Measurements from ENCODE around the gene CHIT1. TPM values are rescaled to one million over a fixed set of nuclear protein-coding genes. Genes with fewer than 3 reads are reported as not detected.

The CHIT1 gene
- polyA plus RNA-seq, 1 experiment = not detected

DNA sequence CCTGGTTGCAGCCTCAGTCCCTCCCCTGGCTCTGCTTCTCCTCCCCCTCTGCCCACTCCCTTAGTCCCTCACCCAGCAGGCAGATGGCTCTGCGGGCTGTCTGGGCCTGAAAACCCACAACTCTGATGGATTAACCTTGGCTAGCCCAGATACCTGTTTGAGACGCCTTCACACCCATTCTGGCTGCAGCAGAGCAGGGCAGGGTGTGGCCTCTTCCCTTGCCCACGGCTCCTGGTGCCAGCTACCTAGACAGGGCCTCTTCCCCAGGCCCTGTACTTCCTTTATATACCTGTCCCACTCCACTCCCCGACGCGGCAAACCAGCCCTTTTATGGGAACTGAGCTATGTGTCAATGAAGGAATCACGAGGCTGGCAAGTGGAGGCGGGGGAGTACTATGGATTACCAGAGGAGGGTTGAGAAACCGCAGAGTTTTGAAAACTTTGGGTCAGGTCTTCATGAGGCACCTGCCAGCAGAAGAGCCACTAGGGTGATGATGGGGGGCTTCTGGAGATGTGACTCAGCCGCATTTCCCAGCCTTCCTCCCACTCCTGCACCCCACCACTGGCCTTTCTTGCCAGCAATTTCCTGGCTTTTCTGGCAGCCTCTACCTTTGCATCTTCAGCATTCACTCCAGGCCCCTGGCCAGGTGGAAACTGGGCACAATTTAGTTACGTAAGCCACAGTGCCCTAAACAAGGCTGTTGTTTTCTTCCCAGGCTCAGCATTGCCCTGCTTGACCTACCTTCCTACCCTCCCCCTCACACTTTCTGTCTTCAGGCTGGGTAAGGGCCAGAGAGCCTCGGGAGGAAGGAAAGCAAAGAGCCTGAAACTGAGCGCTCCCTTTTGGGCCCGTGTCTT is 42.8 kb downstream of the CHIT1 start, which contains the start of gene CHI3L1:
Gene CHI3L1, minus strand, starts transcription at position 259 of the 858 bp plus-strand sequence. Its CDS starts 81 bp downstream, at position 178.
- Histone ChIP-seq H3K4me3 (ENCODE audit: low read depth, low read length) (no peak within 1 kb of the TSS), H3K36me3 (ENCODE audit: control insufficient read depth, insufficient read depth, low read length) (no peaks in the 10 kb centered on the region), H3K27me3 (ENCODE audit: control insufficient read depth, insufficient read depth, low read length) (peaks cover 3% of the 10 kb centered on the region; the same call in 1 of the 2 replicates)
- DNase-seq (ENCODE audit: low read depth) = no peak
- TF ChIP-seq, protein P1, sequence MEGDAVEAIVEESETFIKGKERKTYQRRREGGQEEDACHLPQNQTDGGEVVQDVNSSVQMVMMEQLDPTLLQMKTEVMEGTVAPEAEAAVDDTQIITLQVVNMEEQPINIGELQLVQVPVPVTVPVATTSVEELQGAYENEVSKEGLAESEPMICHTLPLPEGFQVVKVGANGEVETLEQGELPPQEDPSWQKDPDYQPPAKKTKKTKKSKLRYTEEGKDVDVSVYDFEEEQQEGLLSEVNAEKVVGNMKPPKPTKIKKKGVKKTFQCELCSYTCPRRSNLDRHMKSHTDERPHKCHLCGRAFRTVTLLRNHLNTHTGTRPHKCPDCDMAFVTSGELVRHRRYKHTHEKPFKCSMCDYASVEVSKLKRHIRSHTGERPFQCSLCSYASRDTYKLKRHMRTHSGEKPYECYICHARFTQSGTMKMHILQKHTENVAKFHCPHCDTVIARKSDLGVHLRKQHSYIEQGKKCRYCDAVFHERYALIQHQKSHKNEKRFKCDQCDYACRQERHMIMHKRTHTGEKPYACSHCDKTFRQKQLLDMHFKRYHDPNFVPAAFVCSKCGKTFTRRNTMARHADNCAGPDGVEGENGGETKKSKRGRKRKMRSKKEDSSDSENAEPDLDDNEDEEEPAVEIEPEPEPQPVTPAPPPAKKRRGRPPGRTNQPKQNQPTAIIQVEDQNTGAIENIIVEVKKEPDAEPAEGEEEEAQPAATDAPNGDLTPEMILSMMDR (IDR thresholded peaks at IDR 0.05; ENCODE audit: insufficient read depth, low read depth, low read length) = no peak
- CTCF ChIA-PET = interaction anchor here (0.7 to 9.3 kb wide), 5 partner anchors 11 to 152 kb away, joined by 3 to 60 read pairs (median 8); partner anchors contain the start of gene MYBPH
- POLR2A ChIA-PET = interaction anchor here (0.7 kb wide), 1 partner anchor 9 kb away, joined by 8 read pairs; no protein-coding TSS in a partner anchor

DNA sequence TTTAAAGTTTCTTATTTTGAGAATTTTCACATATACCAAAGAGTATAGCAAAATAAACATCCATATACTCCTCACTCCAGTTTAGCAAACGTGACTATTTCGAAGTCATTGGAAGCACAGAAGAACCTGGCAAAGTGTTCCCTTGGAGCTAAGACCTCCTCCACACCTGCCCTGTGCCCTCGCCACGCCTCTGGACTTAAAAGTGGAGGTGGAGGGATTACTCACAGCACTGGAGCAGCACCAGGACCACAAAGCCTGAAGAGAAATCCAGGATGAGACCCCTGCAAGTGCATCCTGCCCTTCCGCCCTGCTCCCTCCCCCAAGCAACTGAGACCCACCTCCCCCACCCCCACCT is 43.4 kb downstream of the CHIT1 start:
- TF ChIP-seq, protein P1 (IDR thresholded peaks at IDR 0.05; ENCODE audit: insufficient read depth, low read depth, low read length) = no peak
- ChIA-PET CTCF (interaction anchor here (1.3 to 9.3 kb wide), 3 partner anchors 10 to 17 kb away, joined by 3 to 60 read pairs (median 10); partner anchors contain the start of gene MYBPH), POLR2A (no interaction called here)

DNA sequence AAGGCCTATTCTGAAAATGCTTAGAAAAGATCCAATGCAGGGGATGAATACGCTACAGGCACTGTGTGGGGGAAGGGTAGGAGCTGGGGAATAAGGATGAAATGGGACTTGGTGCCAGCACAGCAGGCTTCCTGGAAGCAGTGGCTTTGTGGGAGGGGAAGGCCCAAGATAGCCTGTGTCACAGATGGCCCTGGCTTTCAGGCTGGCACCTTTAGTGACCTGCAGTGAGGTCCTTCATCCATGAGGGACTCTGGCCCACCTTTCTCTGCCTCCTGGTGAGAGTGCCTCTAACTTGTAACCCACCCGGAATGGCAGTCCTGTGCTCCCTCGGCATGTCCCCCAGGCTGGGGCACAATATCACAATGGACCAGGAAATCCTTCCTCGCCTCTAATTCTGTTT is 43.9 kb downstream of the CHIT1 start:
- Histone ChIP-seq H3K4me3 (ENCODE audit: low read depth, low read length) (no peak overlapping the region), H3K27me3 (ENCODE audit: control insufficient read depth, insufficient read depth, low read length) (peaks cover 3% of the 10 kb centered on the region; the same call in 1 of the 2 replicates), H3K36me3 (ENCODE audit: control insufficient read depth, insufficient read depth, low read length) (no peaks in the 10 kb centered on the region)
- ChIA-PET CTCF (interaction anchor here (1.3 to 9.3 kb wide), 4 partner anchors 9 to 31 kb away, joined by 3 to 60 read pairs (median 8); partner anchors contain the start of gene MYBPH), POLR2A (no interaction called here)
- DNase-seq (ENCODE audit: low read depth) = no peak
- TF ChIP-seq, protein P1 (IDR thresholded peaks at IDR 0.05; ENCODE audit: insufficient read depth, low read depth, low read length) = no peak

More for the DNA sequence above, 43.4 kb downstream of the CHIT1 start:
- Histone ChIP-seq H3K27me3 (ENCODE audit: control insufficient read depth, insufficient read depth, low read length) (peaks cover 3% of the 10 kb centered on the region; the same call in 1 of the 2 replicates), H3K4me3 (ENCODE audit: low read depth, low read length) (no peak overlapping the region), H3K36me3 (ENCODE audit: control insufficient read depth, insufficient read depth, low read length) (no peaks in the 10 kb centered on the region)
- DNase-seq (ENCODE audit: low read depth) = no peak

DNA sequence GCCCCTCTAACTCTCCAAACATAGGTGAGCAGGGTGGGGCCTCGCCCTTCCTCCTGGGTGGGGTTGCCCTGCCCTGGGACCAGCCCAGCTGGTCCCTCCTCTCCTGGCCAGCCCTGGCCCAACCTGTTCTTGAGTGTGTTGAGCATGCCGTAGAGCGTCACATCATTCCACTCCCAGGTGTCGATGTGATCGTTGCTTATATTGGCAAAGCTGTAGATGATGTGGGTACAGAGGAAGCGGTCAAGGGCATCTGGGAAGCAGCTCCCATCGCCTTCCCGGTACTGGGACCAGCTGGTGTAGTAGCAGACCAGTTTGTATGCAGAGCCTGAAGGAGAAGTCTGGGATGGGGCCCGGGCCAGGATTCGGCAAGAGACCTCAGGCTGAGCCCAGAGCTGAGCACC is 44.4 kb downstream of the CHIT1 start:
- Histone ChIP-seq H3K36me3 (ENCODE audit: control insufficient read depth, insufficient read depth, low read length) (no peaks in the 10 kb centered on the region), H3K4me3 (ENCODE audit: low read depth, low read length) (no peak overlapping the region), H3K27me3 (ENCODE audit: control insufficient read depth, insufficient read depth, low read length) (peaks cover 3% of the 10 kb centered on the region; the same call in 1 of the 2 replicates)
- ChIA-PET POLR2A (no interaction called here), CTCF (interaction anchor here (1.3 to 9.3 kb wide), 4 partner anchors 9 to 31 kb away, joined by 3 to 60 read pairs (median 8); partner anchors contain the start of gene MYBPH)
- no peak for DNase-seq (ENCODE audit: low read depth)
- TF ChIP-seq, protein P1 (IDR thresholded peaks at IDR 0.05; ENCODE audit: insufficient read depth, low read depth, low read length) = no peak

DNA sequence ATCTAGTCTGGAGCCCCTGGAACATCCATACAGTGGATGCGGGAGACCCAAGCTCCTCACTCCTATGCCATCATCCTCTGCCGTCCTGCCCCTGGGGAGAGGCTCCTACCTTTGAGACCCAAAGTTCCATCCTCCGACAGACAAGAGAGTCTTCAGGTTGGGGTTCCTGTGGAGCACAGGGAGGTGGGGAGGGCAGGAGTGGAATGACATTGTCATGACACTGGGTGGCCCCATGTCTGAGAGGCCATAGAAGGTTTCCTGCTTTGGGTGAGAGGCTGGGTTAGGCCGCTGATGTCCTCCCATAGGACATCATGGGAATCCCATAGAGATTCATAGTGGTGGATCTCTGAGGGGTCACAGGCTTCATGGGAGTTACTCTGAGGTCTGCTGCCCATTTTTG is 45.0 kb downstream of the CHIT1 start:
- H3K36me3 ChIP-seq (ENCODE audit: control insufficient read depth, insufficient read depth, low read length) = no peaks in the 10 kb centered on the region
- CTCF ChIA-PET = interaction anchor here (1.2 to 9.3 kb wide), 4 partner anchors 8 to 32 kb away, joined by 3 to 60 read pairs (median 8); partner anchors contain the start of gene MYBPH
- DNase-seq (ENCODE audit: low read depth) = no peak
- peaks cover 3% of the 10 kb centered on the region; the same call in 1 of the 2 replicates for H3K27me3 ChIP-seq (ENCODE audit: control insufficient read depth, insufficient read depth, low read length)
- TF ChIP-seq, protein P1 (IDR thresholded peaks at IDR 0.05; ENCODE audit: insufficient read depth, low read depth, low read length) = no peak
- POLR2A ChIA-PET = no interaction called here
- H3K4me3 ChIP-seq (ENCODE audit: low read depth, low read length) = no peak overlapping the region

Data from BJ (cell line).